ENCODE results near the gene DOLPP1.

- TF ChIP-seq CTCF (IDR thresholded peaks at IDR 0.05; ENCODE audit: insufficient read depth, low read length) (no peak), POLR2AphosphoS5 (IDR thresholded peaks at IDR 0.05; ENCODE audit: low read depth) (no peak), GABPA (IDR thresholded peaks at IDR 0.05; ENCODE audit: low read depth) (no peak), SPI1 (IDR thresholded peaks at IDR 0.05; ENCODE audit: borderline replicate concordance, low read depth) (no peak), REST (IDR thresholded peaks at IDR 0.05; ENCODE audit: insufficient replicate concordance, low read depth) (no peak)
Measured at GRCh38 chr9:129073404-129073803, 7.5 kb upstream of the DOLPP1 start.
